ENCODE data around the gene ANKEF1. TPM values are rescaled to one million over a fixed set of nuclear protein-coding genes. Genes with fewer than 3 reads are reported as not detected.

ANKEF1 gene
- total and polyA plus RNA-seq, 10 of the 15 experiments (the other 5 are each of a cell fraction or from before 2014, with no cell fraction given): 0.04 to 3.0 (median 0.89) TPM

Small RNAs within 50 kb of the gene (small RNA-seq; reads per million reads assigned to genes)
- gene RF00017: not detected

Other genes starting within 250 kb of the ANKEF1 start
- gene PAK5, start 195.9 kb upstream of the ANKEF1 start, total RNA-seq (2014; rRNA removed): not detected in 2 replicates
- not detected in 2 replicates for gene PAK5, start 195.9 kb upstream of the ANKEF1 start, total RNA-seq (2014; rRNA removed; fragmentation: Illumina TruSeq; extraction: Trizol)
- gene PAK5, start 195.9 kb upstream of the ANKEF1 start, total RNA-seq (2021): not detected in 2 replicates
- not detected in 2 replicates for gene PAK5, start 195.9 kb upstream of the ANKEF1 start, polyA plus RNA-seq (2011; rRNA removed)
- gene PAK5, start 195.9 kb upstream of the ANKEF1 start, polyA plus RNA-seq (2014; fragmentation: Illumina TruSeq; extraction: Trizol): not detected in 2 replicates
- gene PAK5, start 195.9 kb upstream of the ANKEF1 start, polyA plus RNA-seq (2014; fragmentation: Nextera tagmentation; extraction: Ambion mirVana): not detected
- not detected in 2 replicates for gene PAK5, start 195.9 kb upstream of the ANKEF1 start, polyA plus RNA-seq (2014; rRNA removed)
- not detected for gene PAK5, start 195.9 kb upstream of the ANKEF1 start, polyA plus RNA-seq (2016; fragmentation: Nextera tagmentation; extraction: Ambion mirVana)
- gene SNAP25, start 183.8 kb downstream of the ANKEF1 start, total RNA-seq (2014; rRNA removed): not detected in 2 replicates
- not detected in 2 replicates for gene SNAP25, start 183.8 kb downstream of the ANKEF1 start, total RNA-seq (2014; rRNA removed; fragmentation: Illumina TruSeq; extraction: Trizol)
- not detected in 2 replicates for gene SNAP25, start 183.8 kb downstream of the ANKEF1 start, total RNA-seq (2021)
- gene SNAP25, start 183.8 kb downstream of the ANKEF1 start, polyA plus RNA-seq (2011; rRNA removed): not detected in 2 replicates
- gene SNAP25, start 183.8 kb downstream of the ANKEF1 start, polyA plus RNA-seq (2014; fragmentation: Illumina TruSeq; extraction: Trizol): not detected in 2 replicates
- not detected for gene SNAP25, start 183.8 kb downstream of the ANKEF1 start, polyA plus RNA-seq (2014; fragmentation: Nextera tagmentation; extraction: Ambion mirVana)
- not detected in 2 replicates for gene SNAP25, start 183.8 kb downstream of the ANKEF1 start, polyA plus RNA-seq (2014; rRNA removed)
- not detected for gene SNAP25, start 183.8 kb downstream of the ANKEF1 start, polyA plus RNA-seq (2016; fragmentation: Nextera tagmentation; extraction: Ambion mirVana)

All from GM12878 (cell line).